HS-5 (cell line): ENCODE data around the gene POLD2.

Source experiments
- DNase-seq: peaks from one replicate; pipeline ENCODE4 v3.0.0-alpha.2; 2012; ENCODE audit warnings: low read depth

The POLD2 gene

DNA sequence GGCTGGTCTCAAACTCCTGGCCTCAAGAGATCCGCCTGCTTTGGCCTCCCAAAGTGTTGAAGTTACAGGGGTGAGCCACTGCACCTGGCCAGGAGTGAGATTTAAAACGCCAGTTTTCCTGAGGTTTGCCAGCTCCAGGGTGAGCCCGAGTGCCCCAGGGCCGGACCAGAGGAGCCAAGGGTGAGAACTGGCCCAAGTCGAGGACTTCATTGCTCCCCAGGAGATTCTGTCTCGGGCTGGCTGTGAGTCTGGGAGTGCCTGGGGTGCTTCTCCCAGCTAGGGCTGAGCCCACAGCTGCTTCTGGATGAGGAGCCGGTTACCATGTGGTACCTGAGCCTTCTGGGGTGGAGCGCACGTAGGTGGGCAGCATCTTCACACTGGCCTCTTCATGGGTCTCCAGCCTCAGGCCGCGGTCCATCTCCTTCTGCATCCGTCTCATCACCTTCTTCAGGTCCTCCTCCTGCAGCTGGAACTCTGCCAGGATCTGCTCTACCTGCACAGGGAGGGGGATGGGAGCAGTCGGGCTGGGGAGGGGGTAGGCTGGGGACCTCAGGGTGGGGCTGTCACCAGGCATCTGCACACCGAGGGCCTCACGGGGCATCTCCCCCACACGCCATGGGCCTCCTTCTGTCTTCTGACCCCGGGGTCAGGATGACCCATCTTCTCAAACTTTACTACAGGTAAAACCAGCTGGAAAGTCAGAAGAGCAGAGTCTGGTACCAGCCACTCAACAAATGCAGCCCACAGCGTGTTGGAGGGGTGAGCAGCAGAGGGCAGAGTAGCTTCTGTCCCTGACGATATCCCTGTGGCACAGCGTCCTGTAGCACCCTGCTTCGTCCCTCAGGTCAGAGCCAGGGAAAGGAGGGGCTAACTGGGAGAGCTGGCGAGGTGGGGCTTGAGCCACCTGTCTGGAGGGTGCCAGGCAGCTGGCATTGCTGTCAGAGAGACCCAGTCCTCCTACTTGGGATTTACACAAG, 29.9 kb upstream of the POLD2 start:
- no peak for DNase-seq

DNA sequence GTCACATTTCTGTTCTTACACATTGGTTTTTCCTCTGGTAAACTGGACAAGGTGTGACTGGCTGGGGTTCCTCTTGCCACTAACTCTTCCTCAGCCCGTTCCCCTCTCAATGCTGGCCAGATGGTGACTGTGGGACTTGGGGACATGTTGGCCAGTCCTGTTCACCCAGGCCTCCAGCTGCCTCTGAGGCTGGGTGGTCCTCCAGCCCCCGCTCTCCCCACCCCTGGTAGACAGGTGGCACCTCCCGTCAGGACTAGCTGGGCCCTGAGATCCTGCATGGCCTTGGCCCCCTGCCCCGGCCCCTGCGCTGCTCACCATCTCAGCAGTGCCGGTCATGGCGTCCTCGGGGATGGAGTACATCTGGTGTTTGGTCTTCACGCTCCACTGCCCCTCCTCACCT, 28.6 kb upstream of the POLD2 start:
- DNase-seq: no peak

DNA sequence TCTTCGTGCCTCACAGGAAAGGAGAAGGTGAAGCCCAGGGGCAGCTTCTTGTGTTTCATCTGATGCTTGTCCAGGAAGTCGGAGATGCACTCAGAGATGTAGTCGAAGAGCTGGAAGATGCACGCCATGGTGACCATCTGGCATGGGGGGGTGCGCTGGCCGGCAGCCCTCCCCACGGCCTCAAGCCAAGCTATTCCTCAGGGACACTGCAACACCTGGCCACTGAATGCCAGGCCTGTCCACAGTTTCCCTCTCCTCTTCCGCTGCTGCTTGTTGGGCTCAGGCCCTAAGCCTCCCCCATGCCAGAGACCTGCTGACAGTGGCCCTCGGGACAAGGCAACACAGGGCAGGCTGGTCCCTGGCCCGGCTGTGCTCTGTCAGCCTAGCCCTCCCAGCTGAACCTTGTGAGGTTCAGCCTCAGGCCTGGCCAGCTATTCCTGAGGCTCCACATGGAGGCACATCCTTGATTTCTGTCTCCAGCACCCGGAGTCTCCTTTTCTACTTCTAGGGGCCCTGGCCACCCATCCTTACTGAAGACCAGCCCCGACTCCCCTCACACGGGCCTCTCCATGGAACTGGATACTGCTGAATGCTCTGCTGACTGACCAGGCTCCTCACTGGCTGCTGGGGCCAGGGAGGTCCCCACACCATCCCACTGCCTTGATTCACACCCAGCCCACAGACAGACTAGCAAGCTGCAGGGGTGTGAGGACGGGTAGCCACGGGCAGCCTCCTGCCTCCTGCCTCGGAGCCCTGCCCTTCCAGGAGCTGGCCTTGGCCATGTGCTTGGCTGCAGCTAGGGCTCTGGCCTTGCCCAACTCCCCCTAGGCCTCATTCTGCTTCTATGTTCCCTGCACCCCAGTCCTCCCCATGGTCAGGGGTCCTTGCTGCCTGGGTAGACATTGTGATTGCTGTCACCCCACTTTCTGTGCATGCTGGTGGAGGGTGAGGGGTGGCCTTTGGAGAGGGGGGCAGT, 27.9 kb upstream of the POLD2 start:
- DNase-seq: no peak

DNA sequence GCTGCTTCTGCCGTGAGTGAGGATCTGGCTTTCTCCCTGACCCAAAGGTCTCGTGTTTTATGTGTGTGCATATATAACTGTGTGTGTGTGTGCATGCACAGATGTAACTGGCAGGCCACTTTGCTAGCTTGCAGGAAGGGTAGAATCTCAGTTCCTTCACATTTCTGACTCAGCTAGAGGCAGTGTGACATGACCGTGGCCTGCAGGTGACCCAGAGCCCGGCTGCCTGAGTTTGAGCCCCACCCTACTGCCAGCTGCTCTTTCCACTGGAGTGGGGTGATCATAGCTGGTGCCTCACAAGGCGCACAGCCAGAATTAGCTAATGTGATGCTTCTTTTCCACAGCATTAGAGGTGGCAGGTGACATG, 27.1 kb upstream of the POLD2 start:
- DNase-seq: no peak

DNA sequence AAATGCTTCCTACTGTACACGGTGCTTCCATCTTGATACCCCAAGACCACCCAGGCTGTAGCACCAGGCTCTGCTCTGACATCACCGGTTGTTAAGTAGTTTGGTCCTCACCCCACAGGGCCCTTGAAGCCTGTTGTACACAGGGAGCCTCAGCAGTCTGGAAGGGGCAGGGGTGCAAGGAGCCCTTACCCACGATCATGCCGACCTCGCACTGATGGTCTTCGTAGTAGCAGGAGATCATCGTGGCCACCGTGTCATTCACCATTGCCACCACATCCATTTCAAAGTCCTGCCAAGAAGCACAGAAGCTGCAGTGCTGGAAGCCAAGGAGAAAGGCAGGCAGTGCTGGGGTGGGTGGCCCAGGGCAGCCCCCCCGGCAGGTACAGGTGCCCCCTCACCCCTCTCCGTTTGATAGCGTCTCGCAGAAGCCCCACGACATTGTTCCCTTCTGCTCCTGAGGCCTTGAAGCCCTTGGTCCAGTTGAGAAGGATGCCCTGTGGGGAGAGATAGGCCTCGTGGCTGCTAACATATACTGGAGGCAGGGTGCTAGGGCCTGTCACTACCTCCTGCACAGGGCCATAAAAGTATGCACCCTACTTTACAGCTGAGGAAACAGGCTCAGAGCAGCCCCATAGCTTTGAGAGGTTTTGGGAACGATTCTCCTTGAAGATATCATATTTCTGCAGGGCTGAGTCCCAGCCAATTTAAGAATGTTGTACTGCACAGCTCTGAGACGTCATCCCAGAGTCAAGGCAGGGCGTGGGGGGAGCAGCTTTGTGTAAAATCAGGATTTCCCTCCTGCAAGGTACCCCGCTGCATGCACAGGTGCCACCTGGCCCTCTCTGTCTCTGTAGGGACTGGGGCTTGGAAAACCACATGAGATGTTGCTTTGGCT, 26.5 kb upstream of the POLD2 start:
- no peak for DNase-seq

DNA sequence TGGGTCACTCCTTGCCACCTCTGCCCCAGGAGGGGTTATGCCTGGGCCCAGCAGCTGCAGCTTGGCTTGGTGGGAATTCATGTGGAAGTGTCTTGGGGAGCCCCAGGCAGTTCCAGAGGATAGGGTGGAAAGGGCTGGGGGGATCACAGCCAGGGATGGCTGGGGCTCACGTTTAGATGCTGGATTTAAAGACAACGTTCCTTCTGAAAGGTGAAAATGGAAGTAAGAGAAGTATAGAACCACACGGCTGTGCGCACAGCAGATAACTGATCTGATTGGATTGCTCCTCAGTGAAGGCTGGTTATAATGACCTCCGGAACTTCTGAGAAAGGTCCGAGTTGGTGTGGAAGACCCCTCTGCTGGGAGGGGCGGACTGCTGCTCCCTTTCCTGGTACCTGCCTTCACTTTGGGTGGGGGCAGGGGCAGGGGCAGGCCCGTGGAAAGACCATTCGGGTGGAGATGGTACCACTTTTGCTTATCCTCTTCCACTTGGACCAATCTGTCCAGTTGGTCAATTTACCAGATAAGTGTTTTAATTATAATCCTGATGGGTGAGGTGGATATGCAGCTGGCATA, 25.7 kb upstream of the POLD2 start:
- no peak for DNase-seq

DNA sequence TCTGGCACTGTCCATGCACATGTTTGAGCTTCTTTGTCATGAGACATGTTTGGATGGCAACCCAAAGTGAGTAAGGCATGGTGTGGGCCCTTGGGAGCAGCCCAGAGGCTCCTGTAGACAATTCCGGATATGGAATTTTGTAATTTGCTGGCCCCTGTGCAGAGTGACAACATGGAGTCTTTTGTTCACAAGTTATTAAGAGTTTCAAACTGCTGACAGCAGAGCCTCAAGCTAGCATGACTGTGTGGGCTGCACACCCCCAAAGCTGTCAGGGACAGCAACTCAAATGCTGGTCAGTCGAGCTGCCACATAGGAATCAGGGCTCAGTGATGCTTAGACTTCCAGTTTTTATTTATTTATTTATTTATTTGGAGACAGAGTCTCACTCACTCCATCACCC, 24.8 kb upstream of the POLD2 start:
- no peak for DNase-seq

DNA sequence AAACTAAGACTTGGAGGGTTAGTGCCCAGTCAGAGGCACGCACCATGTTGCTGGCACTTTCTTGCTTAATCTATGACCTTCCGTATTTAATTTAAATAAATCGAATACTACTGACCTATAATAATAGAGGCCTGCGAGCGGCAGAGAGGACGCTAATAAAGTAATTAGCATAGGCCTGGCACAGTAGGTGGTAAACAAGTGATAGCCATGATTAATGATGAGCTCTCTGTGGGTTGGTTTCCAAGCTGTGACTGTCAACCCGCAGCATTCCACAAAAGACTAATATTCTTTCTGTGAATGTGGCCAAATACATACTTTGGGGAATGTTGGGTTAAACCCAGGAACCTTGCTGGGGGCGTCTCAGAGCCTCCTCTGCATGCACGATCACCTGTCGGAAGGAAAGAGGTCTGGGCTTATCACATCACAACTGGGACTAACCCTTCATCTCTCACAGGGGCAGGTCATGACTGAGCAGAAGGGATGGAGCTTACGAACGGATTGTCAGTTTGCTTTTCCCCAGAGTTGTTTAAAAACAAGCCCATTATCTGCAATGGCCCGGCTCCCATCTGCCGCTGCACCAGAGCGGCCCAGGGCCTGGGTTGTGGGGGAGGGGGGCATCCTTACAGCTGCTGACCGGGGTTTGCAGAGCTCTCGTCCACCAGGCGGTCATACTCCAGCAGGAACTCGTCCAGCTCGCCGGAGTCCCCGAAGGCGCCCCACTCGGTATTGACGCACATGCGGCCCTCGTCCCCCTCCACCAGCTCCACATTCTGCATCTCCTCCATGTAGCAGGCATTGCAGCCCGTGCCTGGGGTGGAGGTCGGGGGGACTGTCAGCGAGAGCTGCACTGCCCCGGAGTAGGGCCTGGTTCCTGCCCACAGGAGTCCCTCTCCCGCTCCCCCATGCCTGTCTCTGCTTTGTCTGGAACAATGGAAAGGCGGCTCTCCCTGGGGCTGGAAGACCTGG, 24.0 kb upstream of the POLD2 start:
- DNase-seq: no peak

DNA sequence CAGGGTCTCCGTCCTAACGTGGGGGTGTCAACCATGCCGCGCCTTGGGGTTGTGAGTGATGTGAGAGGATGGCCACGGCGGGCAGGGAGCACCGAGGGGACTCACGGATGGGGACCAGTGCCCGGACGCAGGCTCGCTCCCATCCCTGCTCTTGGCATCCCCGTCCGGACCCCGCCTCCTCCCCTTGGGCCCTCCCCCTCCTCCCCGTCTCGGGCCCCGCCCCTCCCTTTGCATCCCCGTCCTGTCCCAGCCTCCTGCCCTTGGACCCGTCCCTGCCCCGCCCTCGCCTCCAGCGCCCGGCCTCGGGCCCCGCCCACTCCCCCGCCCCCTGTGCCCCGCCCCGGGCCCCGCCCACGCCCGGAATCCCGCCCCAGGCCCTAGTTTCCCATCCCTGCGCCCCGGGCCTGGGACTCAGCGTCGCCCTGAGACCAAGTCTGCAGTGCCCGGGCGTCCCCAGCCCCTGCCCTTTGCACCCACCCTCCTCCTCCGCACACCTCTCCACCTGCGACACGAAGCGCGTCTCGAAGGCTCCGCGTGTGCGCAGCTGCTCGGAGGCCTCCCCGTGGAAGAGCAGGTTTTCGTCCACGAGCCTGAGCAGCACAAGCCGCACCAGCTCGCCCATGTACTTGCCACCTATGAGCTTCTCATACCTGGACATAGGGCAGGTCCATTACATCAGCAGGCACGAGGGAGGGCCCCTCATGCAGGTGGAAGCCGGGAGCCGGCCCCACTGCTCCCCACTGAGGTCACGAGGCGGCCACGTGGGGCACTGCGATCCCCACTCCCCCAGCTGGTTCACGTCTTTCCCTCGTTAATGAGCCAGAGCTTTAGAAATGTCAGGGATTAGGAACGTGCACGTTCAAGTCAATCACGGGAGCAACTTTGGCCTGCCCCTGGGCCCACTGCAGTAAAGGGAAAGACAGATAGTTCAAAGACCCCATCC, 22.9 kb upstream of the POLD2 start:
- no peak for DNase-seq

DNA sequence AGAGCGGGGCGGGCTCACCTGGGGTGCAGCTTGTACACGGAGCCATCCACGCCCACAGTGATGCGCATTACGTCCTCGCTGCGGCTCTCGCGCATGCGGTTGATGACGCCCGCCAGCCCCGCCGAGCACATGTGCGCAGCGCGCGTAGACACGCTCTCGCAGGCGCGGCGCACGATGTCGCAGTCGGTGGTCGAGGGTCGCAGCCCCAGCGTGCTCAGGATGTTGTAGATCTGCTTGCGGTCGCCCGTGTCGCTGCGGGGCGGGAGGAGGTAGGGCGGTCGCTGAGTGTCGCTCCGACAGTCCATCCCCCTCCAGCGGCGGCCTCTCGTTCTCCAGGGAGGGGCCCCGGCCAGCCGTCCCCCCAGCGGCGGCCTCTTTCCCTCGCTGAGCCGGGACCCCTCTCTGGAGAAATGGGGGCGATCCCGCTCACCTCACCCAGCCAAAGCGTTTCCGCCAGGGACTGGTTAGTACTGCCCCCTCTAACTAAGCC, 22.2 kb upstream of the POLD2 start:
- DNase-seq: no peak

DNA sequence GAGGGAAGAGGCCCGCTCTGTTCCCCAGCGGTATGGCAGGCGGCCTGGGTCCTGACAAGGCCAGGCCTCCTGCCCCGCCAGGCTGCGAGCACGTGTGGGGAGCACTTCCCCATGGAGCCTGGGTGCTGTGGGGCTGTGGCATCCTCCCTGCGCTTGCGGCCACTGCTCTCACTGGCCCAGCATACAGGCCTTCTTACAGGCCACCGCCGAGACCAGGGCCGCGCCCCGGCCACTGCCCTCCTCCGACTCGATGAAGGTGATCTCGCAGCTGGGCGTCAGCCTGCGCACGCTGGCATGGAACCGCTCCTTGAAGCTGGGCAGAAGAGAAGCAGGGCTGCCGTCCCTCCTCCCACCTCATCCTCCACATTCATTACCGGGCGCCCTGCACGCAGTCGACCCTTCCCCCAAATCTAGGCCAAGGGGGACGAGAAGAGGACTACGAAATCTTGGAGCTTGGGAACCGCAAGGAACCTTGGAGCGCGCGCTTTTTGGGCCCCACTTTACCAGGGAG, 21.7 kb upstream of the POLD2 start:
- DNase-seq: no peak

DNA sequence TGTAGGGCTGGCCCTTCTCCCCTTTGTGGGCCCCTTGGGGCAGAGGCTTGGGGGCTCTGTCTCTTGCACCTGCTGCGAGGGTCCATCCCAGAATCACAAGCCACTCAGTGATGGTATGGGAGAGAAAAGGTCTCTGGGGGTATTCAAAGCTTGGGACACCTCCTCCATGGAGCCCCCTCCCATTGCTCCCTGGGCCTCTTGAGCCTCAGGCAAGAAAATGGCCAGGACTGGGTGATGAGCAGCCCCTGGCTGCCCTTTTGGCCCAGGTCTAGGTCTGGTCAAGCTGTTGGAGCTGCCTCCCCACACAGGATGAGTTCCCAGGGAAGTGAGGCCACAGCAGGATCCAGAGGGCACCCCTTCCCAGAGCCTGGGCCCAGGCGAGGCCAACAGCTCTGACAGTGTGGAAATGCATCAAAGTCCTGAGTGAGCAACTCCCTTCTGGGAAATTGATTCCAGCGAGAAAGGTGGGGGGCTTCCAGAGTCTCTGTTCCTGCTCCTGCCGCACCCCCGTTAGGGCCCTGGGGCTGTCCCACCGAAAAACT, 21.1 kb upstream of the POLD2 start:
- DNase-seq: no peak

DNA sequence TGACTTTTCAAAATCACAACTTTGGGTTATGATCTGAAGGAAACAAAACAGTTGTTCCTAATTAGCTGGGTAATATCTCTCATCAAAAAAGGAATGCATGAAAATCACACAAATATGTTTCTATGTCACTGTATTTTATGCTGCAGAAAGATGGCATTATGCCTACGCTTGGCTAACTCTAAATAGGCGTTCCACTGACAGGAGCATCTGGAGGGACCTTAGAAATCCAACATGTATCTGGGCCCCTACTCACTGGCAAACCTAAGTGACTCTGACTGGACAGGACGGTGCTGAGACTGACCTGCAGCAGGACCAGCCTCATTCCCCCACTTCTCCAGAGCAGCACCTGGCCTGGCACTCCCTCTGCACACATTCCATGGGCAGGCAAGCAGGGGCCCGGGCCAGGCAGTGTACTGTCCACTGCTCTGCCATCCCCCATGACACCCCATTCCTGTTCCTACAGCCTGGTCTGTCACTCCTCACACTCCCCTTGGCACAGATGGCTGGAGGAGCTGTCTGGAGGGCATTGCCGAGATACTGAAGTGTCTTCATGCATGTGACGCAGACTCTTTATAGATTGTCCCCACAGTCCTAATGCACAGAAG, 20.4 kb upstream of the POLD2 start:
- DNase-seq: no peak

DNA sequence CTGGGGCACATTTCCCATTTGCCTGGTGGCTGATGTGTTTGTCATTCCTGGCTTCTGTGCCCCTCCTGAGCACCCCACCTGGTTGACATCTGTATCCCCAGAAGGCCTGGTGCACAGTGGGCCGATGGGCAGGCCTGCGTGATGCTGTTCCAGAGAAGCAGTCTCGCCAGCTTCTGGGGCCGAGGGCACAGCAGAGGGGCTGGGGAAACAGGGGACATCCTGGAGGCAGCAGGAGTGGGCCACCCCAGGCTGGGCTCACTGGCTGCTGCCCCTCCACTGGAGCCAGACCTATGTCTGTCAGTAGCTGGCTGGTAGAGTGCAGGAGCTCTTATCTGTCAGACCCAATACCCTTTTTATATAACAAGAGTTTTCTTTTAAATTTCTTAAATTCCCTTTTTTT, 18.7 kb upstream of the POLD2 start:
- DNase-seq: no peak

DNA sequence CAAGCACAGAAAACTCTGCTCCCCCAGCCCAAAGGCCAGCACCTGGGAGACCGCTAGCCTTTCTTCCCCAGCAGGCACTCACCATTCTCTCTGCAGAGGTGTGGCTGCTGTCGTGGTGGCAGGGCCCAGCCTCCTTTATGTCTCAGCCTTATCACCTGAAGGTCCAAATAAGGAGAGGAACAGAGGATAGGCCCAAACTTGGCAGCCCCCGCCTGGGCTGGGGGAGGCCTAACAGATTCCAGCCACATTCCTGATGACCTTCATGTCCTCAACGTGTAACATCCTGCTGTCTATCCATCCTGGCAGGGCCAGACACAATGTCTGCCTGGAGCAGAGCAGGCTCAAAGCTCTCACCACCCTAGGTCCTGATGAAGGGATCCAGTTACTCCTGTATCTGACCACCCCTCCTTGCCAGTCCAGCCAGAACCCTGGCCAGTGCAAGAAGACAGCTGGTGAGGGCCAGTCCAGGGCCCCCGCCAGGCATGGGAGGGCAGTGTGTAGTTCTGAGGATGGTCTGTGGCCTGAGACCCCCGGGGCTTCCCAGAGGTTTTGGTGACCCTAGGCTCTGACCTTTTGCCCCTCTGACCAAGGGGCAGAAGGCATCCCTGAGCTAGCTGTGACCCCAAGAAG, 18.0 kb upstream of the POLD2 start, which contains the start of gene MYL7:
MYL7 (minus strand) TSS at position 112 of the 630 bp plus-strand sequence; CDS start at position 85, 27 bp downstream.
- DNase-seq: no peak

DNA sequence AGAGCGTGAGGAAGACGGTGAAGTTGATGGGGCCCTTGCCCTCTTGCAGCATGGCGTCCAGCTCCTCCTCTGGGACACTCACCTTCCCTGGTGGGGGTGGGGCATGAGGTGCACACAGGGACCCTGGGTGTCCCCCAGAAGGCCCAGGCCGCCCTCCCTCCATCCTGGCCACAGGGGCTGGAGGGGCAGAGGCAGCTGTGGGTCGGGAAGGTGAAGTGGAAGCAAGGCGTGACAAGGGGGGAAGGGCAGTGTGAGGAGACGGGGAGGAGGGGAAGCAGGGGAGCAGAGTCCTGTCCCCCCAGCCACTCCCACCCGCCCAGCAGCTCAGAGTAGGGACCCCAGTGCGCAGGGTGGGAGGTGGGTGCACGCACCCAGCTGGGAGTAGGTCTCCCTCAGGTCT, 17.0 kb upstream of the POLD2 start:
- no peak for DNase-seq

DNA sequence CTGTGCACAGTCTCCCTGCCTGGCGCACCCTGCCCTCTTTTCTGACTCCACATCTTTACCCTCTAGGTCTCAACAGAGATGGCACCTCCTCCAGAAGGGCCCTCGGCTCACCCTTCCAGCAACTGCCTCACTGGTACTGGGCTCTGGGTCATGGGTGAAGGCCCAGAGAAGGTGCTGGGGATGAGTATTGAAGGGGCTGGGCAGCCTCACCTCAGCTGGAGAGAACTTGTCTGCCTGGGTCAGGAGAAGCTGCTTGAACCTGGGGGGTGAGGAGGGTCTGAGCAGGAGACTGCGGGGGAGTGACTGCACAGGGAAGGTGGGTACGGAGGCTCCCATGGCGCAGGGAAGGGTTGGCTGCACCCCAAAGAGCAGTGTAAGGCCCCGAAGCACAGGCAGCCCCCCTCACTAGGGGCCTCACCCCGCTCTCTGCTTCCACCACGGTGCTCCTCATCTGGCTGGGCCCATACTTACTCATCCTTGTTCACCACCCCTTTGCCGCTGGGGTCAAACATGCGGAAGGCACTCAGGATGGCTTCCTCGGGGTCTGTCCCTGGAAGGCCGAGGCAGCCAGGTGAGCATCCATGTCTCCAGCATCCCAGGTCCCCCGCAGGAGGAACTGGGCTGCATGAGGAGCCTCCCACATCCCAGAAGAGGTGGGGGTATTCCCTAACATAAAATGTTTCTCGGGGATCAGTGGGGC, 16.1 kb upstream of the POLD2 start:
- DNase-seq: no peak
